Adrenal gland (tissue), 12 donors: ENCODE measurements around the gene RGS7. TPM values are rescaled to one million over a fixed set of nuclear protein-coding genes. Genes with fewer than 3 reads are reported as not detected.
"Not testable (repeated sequence)": the region's sequence is repeated elsewhere in the genome, so short reads cannot be mapped to it uniquely, and the experiment has no call there.

Experiments used
- DNase-seq, 7 donors: peaks; one replicate each; pipeline ENCODE4 v3.0.0-alpha.2; 2019 to 2020
- H3K27ac ChIP-seq, 5 donors: fragments of 200-600 bp; sonication (generic) in 4 of 5; 1 replicate in 3 of 5; 2 replicates in 2 of 5; pipeline versions ENCODE4 v1.5.1 to v1.8.0; 2016 to 2020; ENCODE audit warnings: mild to moderate bottlenecking in 1 of 5
- H3K27me3 ChIP-seq: fragments of 200-600 bp; 2 replicates; pipeline ENCODE4 v1.8.0; 2021
- H3K36me3 ChIP-seq, 2 donors: fragments of 200-600 bp; replicated peaks in 1 of 2; 1 replicate in 1 of 2; 2 replicates in 1 of 2; pipeline versions ENCODE4 v1.5.1 to v1.8.0; 2018 to 2022
- H3K4me1 ChIP-seq, 2 donors: fragments of 200-600 bp; replicated peaks in 1 of 2; 1 replicate in 1 of 2; 2 replicates in 1 of 2; pipeline versions ENCODE4 v1.5.1 to v1.8.0; 2018 to 2021
- H3K4me3 ChIP-seq, 4 donors: fragments of 200-600 bp; sonication (generic) in 3 of 4; one replicate each; pipeline ENCODE4 v1.5.1; 2016 to 2018
- H3K9me3 ChIP-seq, 3 donors: fragments of 200-600 bp; sonication (generic) in 1 of 3; replicated peaks in 1 of 3; 1 replicate in 2 of 3; 2 replicates in 1 of 3; pipeline versions ENCODE4 v1.5.1 to v1.8.0; 2016 to 2021
- CTCF ChIP-seq, 6 experiments: fragments of 450-650 bp in 4 of 6; fragments of 200-600 bp in 2 of 6; sonication (generic) in 1 of 6; IDR thresholded peaks; 1 replicate in 5 of 6; 2 replicates in 1 of 6; pipeline versions ENCODE4 v1.5.1 to v1.8.0; 2016 to 2021; ENCODE audit warnings: antibody characterized with exemption in 6 of 6, mild to moderate bottlenecking in 2 of 6, moderate library complexity in 1 of 6
- POLR2A ChIP-seq, 2 donors: fragments of 450-650 bp; IDR thresholded peaks; one replicate each; pipeline ENCODE4 v1.6.1; 2017; ENCODE audit warnings: antibody characterized with exemption in 2 of 2, mild to moderate bottlenecking in 2 of 2, moderate library complexity in 1 of 2
- WGBS, 4 donors: extraction: QIAGEN DNeasy Blood & Tissue Kit in 2 of 4; methylation state at CpG; one replicate each; pipeline versions ENCODE4 v1.1.5 to v1.1.7; 2013 to 2017; 5-methylcytosine and 5-hydroxymethylcytosine counted together
- intact Hi-C, 2 donors: fragments of 100-400 bp; cut with DNase I; formaldehyde crosslinking; loops; one replicate each; pipeline versions ENCODE4 v1.14.1 to v1.15.0; 2022 to 2023
- polyA plus RNA-seq, 3 donors: library from polyadenylated mRNA; stranded (reverse); fragments of 200-250 nt in 2 of 3; fragments of 350-450 nt in 1 of 3; fragmentation: Illumina TruSeq in 1 of 3; extraction: RNeasy Lipid Tissue Mini Kit (QIAGEN cat#74804) in 1 of 3; gene quantifications; one replicate each; pipeline ENCODE4 v1.2.3, GENCODE V29; 2013 to 2014
- total RNA-seq, 9 donors: library from RNA; depleted of rRNA in 4 of 9; stranded (reverse); fragments of >200 nt in 4 of 9; fragments of 120-200 nt in 1 of 9; fragmentation: NEBNext Ultra II Directional in 1 of 9; extraction: Animal tissue kit (Norgen Biotek cat#: 25700) in 1 of 9; gene quantifications; one replicate each; pipeline versions ENCODE4 v1.1.0 to v1.2.4, GENCODE V29; 2013 to 2023
- donor health status: healthy with polysubstance abuse.
- donor health status: Bipolar disorder and iron deficiency.
- donor health status: DM: yes; HTN: yes; CAD: no.
- donor health status: DM: no; HTN: no; CAD: no.
- donor health status: DM: no; HTN: no; CAD: no.
- donor health status: DM: yes; HTN: yes; CAD: no.

RGS7 gene
- total and polyA plus RNA-seq, 12 donors = 1.1 to 6.1 (median 3.0) TPM

DNA sequence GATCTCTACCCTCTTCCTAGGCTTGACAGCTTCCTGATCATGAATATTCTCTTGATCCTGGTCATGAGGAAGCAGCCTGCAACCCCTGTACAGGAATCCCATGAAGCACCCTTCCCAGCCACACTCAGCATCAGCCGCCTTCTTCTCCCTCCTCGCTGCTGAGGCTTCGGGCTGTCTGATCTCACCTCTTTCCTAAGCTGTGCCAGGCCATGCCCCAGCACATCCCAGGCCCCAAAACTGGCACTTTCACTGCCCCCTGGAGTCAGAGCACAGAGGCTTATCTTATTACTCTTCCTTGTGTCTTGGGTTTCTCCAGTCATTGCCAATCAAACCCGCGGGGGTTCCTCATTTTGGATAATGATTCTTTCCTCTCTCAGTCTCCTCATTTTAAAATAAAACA lies 259.5 kb downstream of the RGS7 start:
- no peak for DNase-seq
- H3K9me3 ChIP-seq = no peaks in the 10 kb centered on the region
- no peak overlapping the region for H3K4me3 ChIP-seq
- H3K27me3 ChIP-seq = no peaks in the 10 kb centered on the region
- TF ChIP-seq POLR2A (IDR thresholded peaks at IDR 0.05) = no peak
- H3K36me3 ChIP-seq = no peaks in the 10 kb centered on the region
- H3K4me1 ChIP-seq = no peaks in the 10 kb centered on the region
- intact Hi-C loops = no loop called here
- no peak overlapping the region for H3K27ac ChIP-seq
- WGBS, 4 donors = 95 to 99% (median 96%) methylated on average over 5 of the region's 5 CpGs

- intact Hi-C loops = no loop called here
- H3K4me3 ChIP-seq = no peak overlapping the region
- WGBS, 4 donors = 84 to 89% (median 86%) methylated on average over 4 of the region's 4 CpGs
- no peaks in the 10 kb centered on the region for H3K9me3 ChIP-seq
- DNase-seq = no peak
- no peak for TF ChIP-seq CTCF (IDR thresholded peaks at IDR 0.05)
- no peak for TF ChIP-seq POLR2A (IDR thresholded peaks at IDR 0.05)
- H3K27ac ChIP-seq = no peak overlapping the region
- H3K36me3 ChIP-seq = no peaks in the 10 kb centered on the region
- no peaks in the 10 kb centered on the region for H3K4me1 ChIP-seq
- H3K27me3 ChIP-seq = no peaks in the 10 kb centered on the region
These were observed 260.0 kb downstream of the RGS7 start for GRCh38 chr1:241096982-241097381.

DNA sequence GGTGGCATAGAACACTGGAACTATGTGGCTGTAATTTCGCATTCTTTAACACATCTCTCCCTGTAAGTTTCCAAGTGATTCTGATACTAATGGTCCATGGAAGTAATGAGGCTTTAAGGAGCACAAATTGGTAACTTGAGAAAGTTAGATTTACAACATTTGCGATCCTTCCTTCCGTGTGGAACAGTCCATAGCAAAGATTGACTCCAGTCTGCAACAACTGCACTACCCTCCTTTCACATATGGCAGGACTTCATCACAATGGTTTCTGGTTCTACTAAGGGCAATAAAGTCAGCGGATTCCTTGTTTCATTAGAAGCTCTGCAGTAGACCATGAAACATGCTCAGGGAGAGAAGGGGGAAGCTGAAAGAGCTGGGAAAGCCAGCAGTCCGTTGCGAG lies 261.2 kb downstream of the RGS7 start:
- DNase-seq = no peak
- Histone ChIP-seq H3K36me3 (no peaks in the 10 kb centered on the region), H3K4me1 (no peaks in the 10 kb centered on the region), H3K27me3 (no peaks in the 10 kb centered on the region), H3K9me3 (no peaks in the 10 kb centered on the region), H3K27ac (no peak overlapping the region), H3K4me3 (no peak overlapping the region)
- TF ChIP-seq POLR2A (IDR thresholded peaks at IDR 0.05) = no peak
- no peak for TF ChIP-seq CTCF (IDR thresholded peaks at IDR 0.05)
- WGBS, 4 donors = 91 to 95% (median 94%) methylated on average over 6 of the region's 6 CpGs
- intact Hi-C loops = no loop called here

DNA sequence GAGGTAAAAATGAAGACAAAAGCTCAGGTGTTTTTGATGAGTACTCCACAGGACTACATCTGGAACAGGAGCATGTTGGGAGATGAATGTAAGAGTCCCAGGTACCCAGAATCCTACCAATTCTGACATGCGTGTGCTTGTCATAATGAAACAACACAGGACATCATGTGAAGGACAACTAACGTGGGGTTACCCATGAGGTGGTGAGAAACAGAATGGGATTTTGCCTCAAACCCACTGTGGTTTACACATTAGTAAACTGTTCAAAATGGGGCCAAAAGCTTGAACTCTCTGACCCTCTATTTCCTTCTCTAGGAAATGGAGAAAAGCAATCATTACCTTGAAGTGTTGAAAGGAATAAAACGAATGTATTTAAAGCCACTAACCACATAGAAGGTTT lies 266.2 kb downstream of the RGS7 start:
- no peak for DNase-seq
- no peak for TF ChIP-seq CTCF (IDR thresholded peaks at IDR 0.05)
- TF ChIP-seq POLR2A (IDR thresholded peaks at IDR 0.05) = no peak
- no peaks in the 10 kb centered on the region for H3K4me1 ChIP-seq
- 81 to 89% (median 84%) methylated on average over 2 to 3 of the region's 3 CpGs for WGBS, 4 donors
- no peaks in the 10 kb centered on the region for H3K27me3 ChIP-seq
- no peaks in the 10 kb centered on the region for H3K9me3 ChIP-seq
- H3K27ac ChIP-seq = no peak overlapping the region
- no peak overlapping the region for H3K4me3 ChIP-seq
- intact Hi-C loops = no loop called here
- H3K36me3 ChIP-seq = no peaks in the 10 kb centered on the region

DNA sequence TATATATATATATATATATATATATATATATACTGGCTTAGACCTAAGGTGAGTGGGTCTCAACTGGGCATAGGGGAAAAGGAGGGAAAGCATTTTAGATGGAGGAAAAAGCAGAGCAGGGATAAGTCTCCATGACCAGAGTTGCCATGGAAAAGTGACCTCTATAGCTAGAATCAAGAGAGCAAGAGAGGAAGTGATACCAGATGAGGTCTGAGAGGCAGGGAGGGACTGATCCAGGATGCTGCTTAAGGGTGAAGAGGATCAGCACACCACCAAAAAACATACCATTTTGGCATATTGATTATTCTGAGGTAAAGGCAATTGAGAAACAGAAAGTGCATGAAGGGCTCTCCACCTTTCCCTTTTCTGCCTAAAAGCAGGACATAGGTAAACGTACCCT lies 267.9 kb downstream of the RGS7 start:
- H3K27me3 ChIP-seq, intact Hi-C loops, H3K9me3 ChIP-seq, H3K36me3 ChIP-seq, H3K27ac ChIP-seq, H3K4me1 ChIP-seq, H3K4me3 ChIP-seq, DNase-seq: not testable (repeated sequence)
- 70 to 89% (median 89%) methylated on average over 1 of the region's 1 CpG for WGBS, 4 donors

DNA sequence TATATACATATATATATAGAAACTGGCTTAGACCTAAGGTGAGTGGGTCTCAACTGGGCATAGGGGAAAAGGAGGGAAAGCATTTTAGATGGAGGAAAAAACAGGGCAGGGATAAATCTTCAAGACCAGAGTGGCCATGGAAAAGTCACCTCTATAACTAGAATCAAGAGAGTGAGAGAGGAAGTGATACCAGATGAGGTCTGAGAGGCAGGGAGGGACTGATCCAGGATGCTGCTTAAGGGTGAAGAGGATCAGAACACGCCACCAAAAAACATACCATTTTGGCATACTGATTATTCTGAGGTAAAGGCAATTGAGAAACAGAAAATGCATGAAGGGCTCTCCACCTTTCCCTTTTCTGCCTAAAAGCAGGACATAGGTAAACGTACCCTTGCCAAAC lies 268.9 kb downstream of the RGS7 start:
- H3K27me3 ChIP-seq, H3K27ac ChIP-seq, DNase-seq, intact Hi-C loops, H3K36me3 ChIP-seq, H3K4me3 ChIP-seq, H3K9me3 ChIP-seq, H3K4me1 ChIP-seq: not testable (repeated sequence)
- 85 to 86% (median 85%) methylated on average over 2 of the region's 2 CpGs for WGBS, 4 donors
